A673 (cell line): ENCODE results near the gene LCP2.

Experiments
- EZH2 ChIP-seq: fragments of 200-600 bp; sonication (generic); IDR thresholded peaks from 2 replicates; pipeline ENCODE4 v1.6.1; 2017; ENCODE audit warnings: borderline replicate concordance, low read depth, mild to moderate bottlenecking, mixed read lengths, antibody characterized with exemption, low read length; ENCODE audit not compliant: poor library complexity, severe bottlenecking
- TF ChIP-seq, protein P1 (sequence below): fragments of 300-800, 200-600 bp; sonication (generic); conservative IDR thresholded peaks from 2 replicates; pipeline ENCODE4 v1.5.1; 2017; ENCODE audit warnings: low read depth, mild to moderate bottlenecking, antibody characterized with exemption, low read length, moderate library complexity, mixed read lengths

DNA sequence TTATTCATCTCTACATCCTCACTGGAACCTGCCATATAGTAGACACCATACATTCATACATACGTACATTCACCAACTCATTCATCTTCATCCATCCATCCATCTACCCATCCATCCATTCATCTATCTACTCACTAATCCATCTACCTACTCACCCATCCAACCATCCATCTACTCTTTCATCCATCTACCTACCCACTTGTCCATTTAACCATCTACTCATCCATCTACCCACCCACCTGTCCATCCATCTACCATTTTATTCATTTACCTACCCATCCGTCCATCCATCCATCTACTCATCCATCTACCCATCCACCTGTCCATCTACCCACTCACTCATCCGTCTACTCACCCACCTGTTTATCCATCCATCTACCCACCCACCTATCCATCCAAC, 31.9 kb upstream of the LCP2 start:
- TF ChIP-seq EZH2 = no peak
- TF ChIP-seq, protein P1, sequence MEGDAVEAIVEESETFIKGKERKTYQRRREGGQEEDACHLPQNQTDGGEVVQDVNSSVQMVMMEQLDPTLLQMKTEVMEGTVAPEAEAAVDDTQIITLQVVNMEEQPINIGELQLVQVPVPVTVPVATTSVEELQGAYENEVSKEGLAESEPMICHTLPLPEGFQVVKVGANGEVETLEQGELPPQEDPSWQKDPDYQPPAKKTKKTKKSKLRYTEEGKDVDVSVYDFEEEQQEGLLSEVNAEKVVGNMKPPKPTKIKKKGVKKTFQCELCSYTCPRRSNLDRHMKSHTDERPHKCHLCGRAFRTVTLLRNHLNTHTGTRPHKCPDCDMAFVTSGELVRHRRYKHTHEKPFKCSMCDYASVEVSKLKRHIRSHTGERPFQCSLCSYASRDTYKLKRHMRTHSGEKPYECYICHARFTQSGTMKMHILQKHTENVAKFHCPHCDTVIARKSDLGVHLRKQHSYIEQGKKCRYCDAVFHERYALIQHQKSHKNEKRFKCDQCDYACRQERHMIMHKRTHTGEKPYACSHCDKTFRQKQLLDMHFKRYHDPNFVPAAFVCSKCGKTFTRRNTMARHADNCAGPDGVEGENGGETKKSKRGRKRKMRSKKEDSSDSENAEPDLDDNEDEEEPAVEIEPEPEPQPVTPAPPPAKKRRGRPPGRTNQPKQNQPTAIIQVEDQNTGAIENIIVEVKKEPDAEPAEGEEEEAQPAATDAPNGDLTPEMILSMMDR = no peak
